ENCODE results near the gene ATG16L2. TPM values are rescaled to one million over a fixed set of nuclear protein-coding genes. Genes with fewer than 3 reads are reported as not detected.
"Not testable (repeated sequence)": the region's sequence is repeated elsewhere in the genome, so short reads cannot be mapped to it uniquely, and the experiment has no call there.

Gene ATG16L2
- total and polyA plus RNA-seq, 2 donors = 10.6 to 56.5 TPM

- WGBS = 2% methylated on average over 55 of the region's 55 CpGs
- H3K4me1 ChIP-seq (ENCODE audit: control insufficient read depth in 2 of 2, insufficient read depth in 2 of 2, low read length in 2 of 2) = peaks cover 11 to 21% of the 10 kb centered on the region in 2 donors
- H3K27ac ChIP-seq (ENCODE audit: low read depth in 1 of 2, low read length in 1 of 2) = peak within 1 kb of the TSS; percentile 96 to 97
- no peaks in the 10 kb centered on the region for H3K9me3 ChIP-seq (ENCODE audit: control insufficient read depth in 2 of 2, insufficient read depth in 1 of 2, low read length in 1 of 2)
- no peaks in the 10 kb centered on the region for H3K36me3 ChIP-seq (ENCODE audit: control insufficient read depth in 2 of 2, insufficient read depth in 2 of 2, low read length in 1 of 2)
- H3K4me3 ChIP-seq (ENCODE audit: low read length in 2 of 2) = peak within 1 kb of the TSS; percentile 68 to 71
- DNase-seq (ENCODE audit: low read depth in 6 of 9, low spot score in 9 of 9) = peak; percentile 89 to 98 (median 95)
- no peaks in the 10 kb centered on the region for H3K27me3 ChIP-seq (ENCODE audit: control insufficient read depth in 2 of 2, insufficient read depth in 1 of 2, low read length in 1 of 2)
Observed at GRCh38 chr11:72793425-72794367, 20.5 kb upstream of the ATG16L2 start, which contains the start of gene STARD10. Gene STARD10 (minus strand): TSS chr11:72794047. CDS start chr11:72781181, 12,866 bp downstream.

GRCh38 chr11:72798361-72798760 is 15.8 kb upstream of the ATG16L2 start:
- H3K9me3 ChIP-seq (ENCODE audit: control insufficient read depth in 2 of 2, insufficient read depth in 1 of 2, low read length in 1 of 2) = no peaks in the 10 kb centered on the region
- H3K4me1 ChIP-seq (ENCODE audit: control insufficient read depth in 2 of 2, insufficient read depth in 2 of 2, low read length in 2 of 2) = peaks cover 7 to 11% of the 10 kb centered on the region in 2 donors
- no peaks in the 10 kb centered on the region for H3K36me3 ChIP-seq (ENCODE audit: control insufficient read depth in 2 of 2, insufficient read depth in 2 of 2, low read length in 1 of 2)
- no peak overlapping the region for H3K4me3 ChIP-seq (ENCODE audit: low read length in 2 of 2)
- WGBS = 98% methylated on average over 4 of the region's 4 CpGs
- DNase-seq (ENCODE audit: low read depth in 6 of 9, low spot score in 9 of 9) = no peak
- H3K27ac ChIP-seq (ENCODE audit: low read depth in 1 of 2, low read length in 1 of 2) = no peak overlapping the region
- H3K27me3 ChIP-seq (ENCODE audit: control insufficient read depth in 2 of 2, insufficient read depth in 1 of 2, low read length in 1 of 2) = no peaks in the 10 kb centered on the region

GRCh38 chr11:72799441-72799840 is 14.8 kb upstream of the ATG16L2 start:
- no peaks in the 10 kb centered on the region for H3K27me3 ChIP-seq (ENCODE audit: control insufficient read depth in 2 of 2, insufficient read depth in 1 of 2, low read length in 1 of 2)
- H3K4me1 ChIP-seq (ENCODE audit: control insufficient read depth in 2 of 2, insufficient read depth in 2 of 2, low read length in 2 of 2) = peaks cover 2 to 5% of the 10 kb centered on the region in 2 donors
- no peak overlapping the region for H3K4me3 ChIP-seq (ENCODE audit: low read length in 2 of 2)
- H3K27ac ChIP-seq (ENCODE audit: low read depth in 1 of 2, low read length in 1 of 2) = no peak overlapping the region
- no peaks in the 10 kb centered on the region for H3K36me3 ChIP-seq (ENCODE audit: control insufficient read depth in 2 of 2, insufficient read depth in 2 of 2, low read length in 1 of 2)
- 72% methylated on average over 4 of the region's 4 CpGs for WGBS
- H3K9me3 ChIP-seq (ENCODE audit: control insufficient read depth in 2 of 2, insufficient read depth in 1 of 2, low read length in 1 of 2) = no peaks in the 10 kb centered on the region
- no peak for DNase-seq (ENCODE audit: low read depth in 6 of 9, low spot score in 9 of 9)

- H3K9me3 ChIP-seq (ENCODE audit: control insufficient read depth in 2 of 2, insufficient read depth in 1 of 2, low read length in 1 of 2) = no peaks in the 10 kb centered on the region
- no peak overlapping the region for H3K4me3 ChIP-seq (ENCODE audit: low read length in 2 of 2)
- H3K27me3 ChIP-seq (ENCODE audit: control insufficient read depth in 2 of 2, insufficient read depth in 1 of 2, low read length in 1 of 2) = no peaks in the 10 kb centered on the region
- H3K27ac ChIP-seq (ENCODE audit: low read depth in 1 of 2, low read length in 1 of 2) = no peak overlapping the region
- 98% methylated on average over 6 of the region's 6 CpGs for WGBS
- no peaks in the 10 kb centered on the region for H3K36me3 ChIP-seq (ENCODE audit: control insufficient read depth in 2 of 2, insufficient read depth in 2 of 2, low read length in 1 of 2)
- no peaks in the 10 kb centered on the region for H3K4me1 ChIP-seq (ENCODE audit: control insufficient read depth in 2 of 2, insufficient read depth in 2 of 2, low read length in 2 of 2)
- DNase-seq (ENCODE audit: low read depth in 6 of 9, low spot score in 9 of 9) = no peak
Observed at GRCh38 chr11:72802822-72803221, 11.4 kb upstream of the ATG16L2 start.

- H3K27me3 ChIP-seq (ENCODE audit: control insufficient read depth in 2 of 2, insufficient read depth in 1 of 2, low read length in 1 of 2) = no peaks in the 10 kb centered on the region
- DNase-seq (ENCODE audit: low read depth in 6 of 9, low spot score in 9 of 9) = no peak
- H3K4me1 ChIP-seq (ENCODE audit: control insufficient read depth in 2 of 2, insufficient read depth in 2 of 2, low read length in 2 of 2) = no peaks in the 10 kb centered on the region
- H3K27ac ChIP-seq (ENCODE audit: low read depth in 1 of 2, low read length in 1 of 2) = no peak overlapping the region
- H3K9me3 ChIP-seq (ENCODE audit: control insufficient read depth in 2 of 2, insufficient read depth in 1 of 2, low read length in 1 of 2) = no peaks in the 10 kb centered on the region
- 90% methylated on average over 6 of the region's 6 CpGs for WGBS
- H3K4me3 ChIP-seq (ENCODE audit: low read length in 2 of 2) = no peak overlapping the region
- H3K36me3 ChIP-seq (ENCODE audit: control insufficient read depth in 2 of 2, insufficient read depth in 2 of 2, low read length in 1 of 2) = peaks cover 5 to 6% of the 10 kb centered on the region in 2 donors
Observed at GRCh38 chr11:72805216-72805615, 9.0 kb upstream of the ATG16L2 start.

GRCh38 chr11:72806378-72806777 is 7.8 kb upstream of the ATG16L2 start:
- H3K27me3 ChIP-seq (ENCODE audit: control insufficient read depth in 2 of 2, insufficient read depth in 1 of 2, low read length in 1 of 2); H3K27ac ChIP-seq (ENCODE audit: low read depth in 1 of 2, low read length in 1 of 2); H3K4me3 ChIP-seq (ENCODE audit: low read length in 2 of 2); DNase-seq (ENCODE audit: low read depth in 6 of 9, low spot score in 9 of 9); H3K36me3 ChIP-seq (ENCODE audit: control insufficient read depth in 2 of 2, insufficient read depth in 2 of 2, low read length in 1 of 2); H3K4me1 ChIP-seq (ENCODE audit: control insufficient read depth in 2 of 2, insufficient read depth in 2 of 2, low read length in 2 of 2); H3K9me3 ChIP-seq (ENCODE audit: control insufficient read depth in 2 of 2, insufficient read depth in 1 of 2, low read length in 1 of 2): not testable (repeated sequence)
- WGBS = 100% methylated on average over 1 of the region's 1 CpG

- peaks cover 5 to 6% of the 10 kb centered on the region in 2 donors for H3K36me3 ChIP-seq (ENCODE audit: control insufficient read depth in 2 of 2, insufficient read depth in 2 of 2, low read length in 1 of 2)
- peaks cover 0 to 2% of the 10 kb centered on the region in 2 donors for H3K4me1 ChIP-seq (ENCODE audit: control insufficient read depth in 2 of 2, insufficient read depth in 2 of 2, low read length in 2 of 2)
- H3K27me3 ChIP-seq (ENCODE audit: control insufficient read depth in 2 of 2, insufficient read depth in 1 of 2, low read length in 1 of 2) = no peaks in the 10 kb centered on the region
- H3K4me3 ChIP-seq (ENCODE audit: low read length in 2 of 2) = no peak overlapping the region
- WGBS = 38% methylated on average over 5 of the region's 5 CpGs
- DNase-seq (ENCODE audit: low read depth in 6 of 9, low spot score in 9 of 9) = no peak
- no peaks in the 10 kb centered on the region for H3K9me3 ChIP-seq (ENCODE audit: control insufficient read depth in 2 of 2, insufficient read depth in 1 of 2, low read length in 1 of 2)
- no peak overlapping the region for H3K27ac ChIP-seq (ENCODE audit: low read depth in 1 of 2, low read length in 1 of 2)
Observed at GRCh38 chr11:72807021-72807693, 7.1 kb upstream of the ATG16L2 start.

GRCh38 chr11:72807792-72808191 is 6.4 kb upstream of the ATG16L2 start:
- Histone ChIP-seq H3K4me1 (ENCODE audit: control insufficient read depth in 2 of 2, insufficient read depth in 2 of 2, low read length in 2 of 2) (peaks cover 0 to 6% of the 10 kb centered on the region in 2 donors), H3K4me3 (ENCODE audit: low read length in 2 of 2) (no peak overlapping the region), H3K36me3 (ENCODE audit: control insufficient read depth in 2 of 2, insufficient read depth in 2 of 2, low read length in 1 of 2) (peaks cover 5 to 6% of the 10 kb centered on the region in 2 donors), H3K27ac (ENCODE audit: low read depth in 1 of 2, low read length in 1 of 2) (no peak overlapping the region), H3K27me3 (ENCODE audit: control insufficient read depth in 2 of 2, insufficient read depth in 1 of 2, low read length in 1 of 2) (no peaks in the 10 kb centered on the region), H3K9me3 (ENCODE audit: control insufficient read depth in 2 of 2, insufficient read depth in 1 of 2, low read length in 1 of 2) (peaks cover 0 to 2% of the 10 kb centered on the region in 2 donors)
- WGBS = 40% methylated on average over 2 of the region's 2 CpGs
- no peak for DNase-seq (ENCODE audit: low read depth in 6 of 9, low spot score in 9 of 9)

GRCh38 chr11:72808331-72808798 is 5.8 kb upstream of the ATG16L2 start:
- WGBS = 95% methylated on average over 4 of the region's 4 CpGs
- Histone ChIP-seq H3K4me3 (ENCODE audit: low read length in 2 of 2) (no peak overlapping the region), H3K27ac (ENCODE audit: low read depth in 1 of 2, low read length in 1 of 2) (no peak overlapping the region), H3K9me3 (ENCODE audit: control insufficient read depth in 2 of 2, insufficient read depth in 1 of 2, low read length in 1 of 2) (peaks cover 0 to 5% of the 10 kb centered on the region in 2 donors), H3K36me3 (ENCODE audit: control insufficient read depth in 2 of 2, insufficient read depth in 2 of 2, low read length in 1 of 2) (peaks cover 5 to 6% of the 10 kb centered on the region in 2 donors), H3K4me1 (ENCODE audit: control insufficient read depth in 2 of 2, insufficient read depth in 2 of 2, low read length in 2 of 2) (peaks cover 0 to 12% of the 10 kb centered on the region in 2 donors), H3K27me3 (ENCODE audit: control insufficient read depth in 2 of 2, insufficient read depth in 1 of 2, low read length in 1 of 2) (no peaks in the 10 kb centered on the region)
- DNase-seq (ENCODE audit: low read depth in 6 of 9, low spot score in 9 of 9) = no peak

Measured in thymus (tissue), 11 donors.